Stimulated activated CD4-positive, alpha-beta T cell treated with anti-CD3 and anti-CD28 coated beads, TNF-alpha, amount 100 ng/mL, for 24 hours (primary cell): ENCODE measurements around the gene DENND4A.
"Not testable (repeated sequence)": the region's sequence is repeated elsewhere in the genome, so short reads cannot be mapped to it uniquely, and the experiment has no call there.

Experiments used
- DNase-seq, 3 experiments: peaks; one replicate each; pipeline ENCODE4 v3.0.0-alpha.2; 2020; ENCODE audit warnings: low read depth in 3 of 3

Gene DENND4A

GRCh38 chr15:65632780-65633375 is 159.2 kb downstream of the DENND4A start:
- no peak for DNase-seq

DNA sequence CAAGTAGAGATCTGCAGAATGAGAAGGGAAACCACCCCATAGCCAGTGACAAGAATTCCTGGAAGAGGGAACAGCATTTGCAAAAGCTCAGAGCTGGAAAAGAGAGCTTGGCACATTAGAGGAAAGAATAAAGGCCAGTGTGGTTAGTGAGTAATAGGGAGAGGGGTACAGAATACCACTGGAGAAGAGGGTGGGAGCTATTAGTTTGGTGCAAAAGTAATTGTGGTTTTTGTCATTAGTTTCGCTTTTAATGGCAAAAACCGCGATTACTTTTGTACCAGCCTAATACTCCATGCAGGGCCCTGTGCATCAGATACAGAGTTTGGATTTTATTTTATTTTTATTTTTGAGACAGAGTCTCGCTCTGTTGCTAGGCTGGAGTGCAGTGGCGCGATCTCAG is 160.6 kb downstream of the DENND4A start:
- no peak for DNase-seq

DNA sequence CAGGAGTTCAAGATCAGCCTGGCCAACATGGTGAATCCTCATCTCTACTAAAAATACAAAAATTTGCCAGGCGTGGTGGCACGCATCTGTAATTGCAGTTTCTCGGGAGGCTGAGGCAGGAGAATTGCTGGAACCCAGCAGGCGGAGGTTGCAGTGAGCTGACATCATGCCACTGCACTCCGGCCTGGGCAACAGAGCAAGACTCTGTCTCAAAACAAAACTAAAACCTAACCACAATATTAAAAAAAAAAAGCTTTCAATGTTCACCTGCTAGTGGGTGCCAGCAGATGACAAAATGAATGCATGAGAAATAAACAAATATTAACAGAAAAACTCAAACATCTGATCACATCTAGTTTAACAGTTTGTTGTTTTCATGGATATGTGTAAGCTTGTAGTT is 161.3 kb downstream of the DENND4A start:
- DNase-seq: no peak

DNA sequence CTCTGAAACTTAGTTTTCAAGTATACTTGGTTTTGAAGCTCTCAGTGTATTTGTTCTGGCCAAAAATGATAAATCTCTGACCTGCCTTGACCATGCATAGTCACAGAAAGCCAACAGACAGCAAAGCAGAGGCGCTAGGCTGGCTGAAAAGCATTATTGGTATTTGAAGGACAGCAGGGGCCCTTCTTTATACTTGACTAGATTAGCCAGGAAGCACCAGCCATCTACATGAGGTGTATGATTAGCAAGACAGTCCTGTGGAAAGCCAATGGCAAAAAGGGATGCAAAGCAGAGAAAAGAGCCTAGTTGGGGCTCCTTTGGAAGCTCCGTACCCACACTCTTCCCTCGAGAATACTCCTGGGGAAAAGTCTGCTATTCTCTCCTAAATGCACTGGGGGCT is 162.5 kb downstream of the DENND4A start:
- DNase-seq: no peak

DNA sequence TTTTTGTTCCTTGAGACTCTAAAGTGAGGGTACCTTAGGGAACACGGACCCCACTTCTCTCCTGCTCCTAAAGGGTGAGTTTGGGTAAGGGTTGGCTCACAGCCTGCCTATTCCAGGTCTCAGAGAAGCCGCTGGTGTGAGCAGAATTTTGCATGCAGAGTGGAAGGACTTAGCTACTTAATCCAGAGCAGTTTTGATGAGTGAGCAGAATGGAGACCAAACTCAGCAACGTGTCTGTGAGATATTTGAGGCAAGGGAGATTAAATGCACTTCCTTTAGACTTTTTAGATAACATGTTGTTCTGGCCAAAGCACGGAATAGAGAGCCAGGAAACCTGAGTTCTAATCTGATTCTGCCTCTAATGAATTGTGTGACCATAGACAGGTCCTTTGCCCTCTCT is 165.2 kb downstream of the DENND4A start:
- no peak for DNase-seq

DNA sequence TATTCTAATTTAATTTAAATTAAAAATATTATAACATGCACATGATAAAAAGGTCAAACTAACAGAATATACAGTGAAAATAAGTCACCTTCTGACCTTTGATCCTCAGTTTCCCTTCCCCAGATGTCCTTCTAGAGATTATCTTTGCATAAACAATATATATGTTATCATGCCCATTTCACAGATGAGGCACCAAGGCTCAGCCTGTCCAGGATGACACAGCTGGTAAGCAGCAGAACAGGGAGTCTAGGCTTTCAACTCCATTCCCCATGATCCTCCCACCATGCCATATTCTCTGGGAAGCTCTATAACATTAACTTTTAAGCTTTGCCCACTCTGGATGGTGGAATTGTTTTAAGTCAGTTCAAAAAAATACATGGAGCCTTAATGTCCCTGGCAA is 169.0 kb downstream of the DENND4A start:
- no peak for DNase-seq

DNA sequence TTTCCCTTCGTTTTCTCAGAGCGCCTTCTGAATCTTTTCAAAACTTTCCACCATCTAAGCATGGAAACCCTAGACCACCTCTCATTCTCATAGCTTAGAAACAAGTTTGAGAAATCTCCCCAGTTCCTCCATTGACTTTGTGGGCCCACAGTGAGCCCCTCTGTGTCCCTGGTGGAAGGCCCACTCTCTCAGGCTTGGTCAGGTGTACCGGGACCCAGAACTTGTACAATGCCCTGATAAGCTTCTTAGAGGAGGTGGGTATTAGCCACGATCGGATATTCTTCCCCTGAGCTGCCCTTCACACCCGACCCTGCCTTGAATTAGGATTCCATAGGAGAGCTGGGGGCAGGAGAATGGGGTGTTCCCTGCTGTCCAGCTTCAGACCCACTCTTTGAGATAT is 170.5 kb downstream of the DENND4A start, which contains the start of gene SLC24A1:
SLC24A1 (plus strand) TSS at position 301 of the 400 bp plus-strand sequence. CDS start 2,143 bp downstream, outside the sequence.
- no peak for DNase-seq

- DNase-seq: no peak
Observed at GRCh38 chr15:65620833-65621232, 171.3 kb downstream of the DENND4A start.

DNA sequence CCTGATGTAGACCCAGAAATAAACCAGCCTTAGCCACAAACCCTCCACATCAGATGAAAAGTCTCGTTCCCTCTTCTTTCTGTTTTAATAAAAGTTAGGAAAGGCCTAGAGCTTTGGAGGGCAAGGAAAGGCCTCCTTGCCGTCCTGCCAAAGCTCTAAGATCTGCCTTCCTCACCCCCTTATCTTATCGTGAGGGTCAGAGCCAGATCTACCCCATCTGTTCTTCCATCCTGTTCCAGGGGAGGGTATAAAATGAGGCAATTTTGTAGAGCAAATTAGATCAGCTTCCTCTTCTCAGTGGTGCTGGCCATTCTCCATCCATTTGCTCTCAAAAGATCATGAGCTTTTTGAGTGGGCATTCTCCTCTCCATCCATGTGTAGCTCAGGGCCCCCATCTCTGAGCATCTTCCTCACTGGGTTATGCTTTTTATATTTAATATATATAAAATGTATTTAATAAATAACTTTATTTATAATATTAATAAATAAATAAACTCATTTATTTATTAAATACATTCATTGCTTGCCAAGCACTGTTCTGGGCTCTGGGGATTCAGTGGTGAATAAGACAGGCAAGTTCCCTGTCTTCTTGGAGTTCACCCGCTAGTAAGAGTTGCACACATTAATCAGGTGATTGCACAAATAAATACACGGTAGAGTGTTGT is 172.3 kb downstream of the DENND4A start:
- DNase-seq: no peak

DNA sequence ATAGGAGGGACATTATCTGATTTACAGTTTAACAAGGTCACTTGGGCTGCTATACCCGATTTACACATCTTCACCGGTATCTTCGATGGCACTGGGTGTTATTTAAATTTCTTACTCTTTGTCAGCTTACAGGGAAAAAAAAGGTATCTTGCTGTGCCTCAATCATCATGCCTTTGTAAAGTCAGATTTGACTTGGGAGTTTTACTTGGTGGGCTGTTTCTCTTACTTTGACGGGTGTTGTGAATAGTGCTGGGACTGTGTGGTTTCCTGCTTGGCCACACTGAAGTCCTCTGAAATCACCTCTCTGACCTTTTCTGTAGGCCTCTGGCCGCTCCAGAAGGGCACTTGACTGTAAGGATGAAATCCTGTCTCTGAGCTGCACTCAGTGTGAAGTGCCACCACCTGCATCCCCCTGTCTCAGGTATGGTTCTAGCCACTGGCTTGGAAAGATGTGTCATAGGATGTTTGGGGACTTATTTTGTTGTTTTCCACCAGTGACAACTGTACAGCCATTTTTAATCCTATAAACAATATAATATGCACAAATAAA is 173.5 kb downstream of the DENND4A start:
- no peak for DNase-seq

DNA sequence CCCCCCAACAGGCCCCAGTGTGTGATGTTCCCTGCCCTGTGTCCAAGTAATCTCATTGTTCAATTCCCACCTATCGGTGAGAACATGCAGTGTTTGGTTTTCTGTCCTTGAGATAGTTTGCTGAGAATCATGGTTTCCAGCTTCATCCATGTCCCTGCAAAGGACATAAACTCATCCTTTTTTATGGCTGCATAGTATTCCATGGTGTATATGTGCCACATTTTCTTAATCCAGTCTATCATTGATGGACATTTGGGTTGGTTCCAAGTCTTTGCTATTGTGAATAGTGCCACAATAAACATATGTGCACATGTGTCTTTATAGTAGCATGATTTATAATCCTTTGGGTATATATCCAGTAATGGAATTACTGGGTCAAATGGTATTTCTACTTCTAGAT is 176.2 kb downstream of the DENND4A start:
- DNase-seq: not testable (repeated sequence)

- no peak for DNase-seq
Observed at GRCh38 chr15:65612949-65613744, 178.9 kb downstream of the DENND4A start.

GRCh38 chr15:65612616-65612946 is 179.5 kb downstream of the DENND4A start:
- no peak for DNase-seq

GRCh38 chr15:65611888-65612615 is 180.0 kb downstream of the DENND4A start:
- no peak for DNase-seq

GRCh38 chr15:65610871-65611718 is 181.0 kb downstream of the DENND4A start, which contains the start of gene INTS14:
TSS of gene INTS14 (minus strand) at chr15:65611131. CDS start at chr15:65607380, 3,751 bp downstream.
- DNase-seq: peak; percentile 89 to 98 (median 97)
